ENCODE data around the gene RFC4. TPM values are rescaled to one million over a fixed set of nuclear protein-coding genes. Genes with fewer than 3 reads are reported as not detected.

Gene RFC4
- total RNA-seq, 1 donor from 2014 or later, result 13.1 TPM

DNA sequence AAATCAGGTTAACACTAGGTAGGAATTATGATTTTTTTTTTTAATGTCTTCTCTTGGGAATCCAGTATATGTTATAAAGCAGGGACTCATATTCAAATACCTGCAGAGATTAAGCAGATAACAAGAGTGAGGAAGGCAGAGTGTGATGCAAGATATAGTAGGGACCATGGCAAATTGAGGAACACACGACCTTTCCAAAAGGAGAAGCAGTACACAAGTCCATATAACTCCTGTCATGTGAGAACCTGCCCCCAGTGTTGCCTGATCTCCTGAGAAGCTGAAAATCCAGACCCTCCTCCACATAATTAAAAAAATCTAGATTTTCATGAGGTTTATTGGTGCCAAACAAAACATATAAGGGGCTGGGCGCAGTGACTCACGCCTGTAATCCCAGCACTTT, 3.6 kb downstream of the RFC4 start:
- DNase-seq (ENCODE audit: low read depth) (no peak), FAIRE-seq (no peak)
- peaks cover 22% of the 10 kb centered on the region for H3K79me2 ChIP-seq (ENCODE audit: insufficient read depth, low read length)
- H3K9ac ChIP-seq (ENCODE audit: low read length), result no peak overlapping the region
- H3K36me3 ChIP-seq (ENCODE audit: insufficient read depth, low read length), result peaks cover 6% of the 10 kb centered on the region
- H2AFZ ChIP-seq (ENCODE audit: low read depth, low read length), result no peak overlapping the region
- H3K4me2 ChIP-seq (ENCODE audit: low read length), result no peak overlapping the region
- no peaks in the 10 kb centered on the region for H3K36me3 Mint-ChIP-seq (ENCODE audit: low read depth, unreplicated experiment)
- H3K4me3 Mint-ChIP-seq (ENCODE audit: unreplicated experiment), result no peak overlapping the region
- H3K9me3 ChIP-seq (ENCODE audit: insufficient read depth, low read depth, low read length), result no peaks in the 10 kb centered on the region
- no peak overlapping the region for H3K4me3 ChIP-seq (ENCODE audit: insufficient read depth, low read depth, low read length)
- peaks cover 15% of the 10 kb centered on the region for H3K4me1 ChIP-seq (ENCODE audit: insufficient read depth, low read length)
- H3K9me3 Mint-ChIP-seq (ENCODE audit: unreplicated experiment), result no peaks in the 10 kb centered on the region
- TF ChIP-seq EZH2 (IDR thresholded peaks at IDR 0.05; ENCODE audit: insufficient read depth, low read length), result no peak
- TF ChIP-seq, protein P1, sequence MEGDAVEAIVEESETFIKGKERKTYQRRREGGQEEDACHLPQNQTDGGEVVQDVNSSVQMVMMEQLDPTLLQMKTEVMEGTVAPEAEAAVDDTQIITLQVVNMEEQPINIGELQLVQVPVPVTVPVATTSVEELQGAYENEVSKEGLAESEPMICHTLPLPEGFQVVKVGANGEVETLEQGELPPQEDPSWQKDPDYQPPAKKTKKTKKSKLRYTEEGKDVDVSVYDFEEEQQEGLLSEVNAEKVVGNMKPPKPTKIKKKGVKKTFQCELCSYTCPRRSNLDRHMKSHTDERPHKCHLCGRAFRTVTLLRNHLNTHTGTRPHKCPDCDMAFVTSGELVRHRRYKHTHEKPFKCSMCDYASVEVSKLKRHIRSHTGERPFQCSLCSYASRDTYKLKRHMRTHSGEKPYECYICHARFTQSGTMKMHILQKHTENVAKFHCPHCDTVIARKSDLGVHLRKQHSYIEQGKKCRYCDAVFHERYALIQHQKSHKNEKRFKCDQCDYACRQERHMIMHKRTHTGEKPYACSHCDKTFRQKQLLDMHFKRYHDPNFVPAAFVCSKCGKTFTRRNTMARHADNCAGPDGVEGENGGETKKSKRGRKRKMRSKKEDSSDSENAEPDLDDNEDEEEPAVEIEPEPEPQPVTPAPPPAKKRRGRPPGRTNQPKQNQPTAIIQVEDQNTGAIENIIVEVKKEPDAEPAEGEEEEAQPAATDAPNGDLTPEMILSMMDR (IDR thresholded peaks at IDR 0.05; ENCODE audit: insufficient read depth, low read depth, low read length), result no peak
- H3K4me1 Mint-ChIP-seq (ENCODE audit: low read depth, unreplicated experiment), result no peaks in the 10 kb centered on the region
- H3K27me3 Mint-ChIP-seq (ENCODE audit: low read depth, unreplicated experiment), result no peaks in the 10 kb centered on the region
- H3K27me3 ChIP-seq (ENCODE audit: insufficient read depth, low read length), result no peaks in the 10 kb centered on the region
- H3K27ac ChIP-seq (ENCODE audit: low read depth, low read length), result no peak overlapping the region
- no peak overlapping the region for H3K27ac Mint-ChIP-seq (ENCODE audit: unreplicated experiment)
- H4K20me1 ChIP-seq (ENCODE audit: insufficient read depth, low read length), result no peaks in the 10 kb centered on the region

DNA sequence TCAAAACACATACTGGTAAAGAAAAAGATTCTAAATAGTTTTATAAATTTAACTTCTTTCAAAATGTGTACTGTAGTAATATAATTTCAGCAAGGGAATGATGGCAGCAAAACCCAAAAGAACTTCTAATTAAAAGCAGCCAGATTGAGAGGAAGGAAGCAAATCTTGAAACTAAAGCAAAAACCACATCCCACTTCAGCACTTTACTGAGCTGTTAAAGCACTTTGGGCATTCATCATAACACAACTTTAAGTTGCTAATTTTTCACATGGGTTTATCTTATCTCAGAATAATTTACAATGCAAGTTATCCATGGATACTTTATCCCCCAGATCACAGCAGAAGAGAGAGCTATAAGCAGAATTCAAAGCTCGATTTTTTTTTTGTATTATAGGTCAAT, 6.0 kb downstream of the RFC4 start:
- FAIRE-seq (no peak), DNase-seq (ENCODE audit: low read depth) (no peak)
- TF ChIP-seq, protein P1 (IDR thresholded peaks at IDR 0.05; ENCODE audit: insufficient read depth, low read depth, low read length), result no peak
- TF ChIP-seq EZH2 (IDR thresholded peaks at IDR 0.05; ENCODE audit: insufficient read depth, low read length), result no peak

GRCh38 chr3:186798239-186798874, 7.9 kb downstream of the RFC4 start:
- no peaks in the 10 kb centered on the region for H3K79me2 ChIP-seq (ENCODE audit: insufficient read depth, low read length)
- H3K36me3 Mint-ChIP-seq (ENCODE audit: low read depth, unreplicated experiment), result no peaks in the 10 kb centered on the region
- H3K4me1 Mint-ChIP-seq (ENCODE audit: low read depth, unreplicated experiment), result no peaks in the 10 kb centered on the region
- FAIRE-seq, result no peak
- H3K27me3 ChIP-seq (ENCODE audit: insufficient read depth, low read length), result no peaks in the 10 kb centered on the region
- no peaks in the 10 kb centered on the region for H4K20me1 ChIP-seq (ENCODE audit: insufficient read depth, low read length)
- H2AFZ ChIP-seq (ENCODE audit: low read depth, low read length), result no peak overlapping the region
- no peaks in the 10 kb centered on the region for H3K4me1 ChIP-seq (ENCODE audit: insufficient read depth, low read length)
- no peaks in the 10 kb centered on the region for H3K27me3 Mint-ChIP-seq (ENCODE audit: low read depth, unreplicated experiment)
- no peaks in the 10 kb centered on the region for H3K9me3 ChIP-seq (ENCODE audit: insufficient read depth, low read depth, low read length)
- H3K27ac Mint-ChIP-seq (ENCODE audit: unreplicated experiment), result no peak overlapping the region
- no peak overlapping the region for H3K27ac ChIP-seq (ENCODE audit: low read depth, low read length)
- H3K4me2 ChIP-seq (ENCODE audit: low read length), result no peak overlapping the region
- no peak overlapping the region for H3K4me3 ChIP-seq (ENCODE audit: insufficient read depth, low read depth, low read length)
- DNase-seq (ENCODE audit: low read depth), result no peak
- no peak overlapping the region for H3K9ac ChIP-seq (ENCODE audit: low read length)
- TF ChIP-seq, protein P1 (IDR thresholded peaks at IDR 0.05; ENCODE audit: insufficient read depth, low read depth, low read length), result no peak
- no peak for TF ChIP-seq EZH2 (IDR thresholded peaks at IDR 0.05; ENCODE audit: insufficient read depth, low read length)
- no peaks in the 10 kb centered on the region for H3K9me3 Mint-ChIP-seq (ENCODE audit: unreplicated experiment)
- H3K36me3 ChIP-seq (ENCODE audit: insufficient read depth, low read length), result peaks cover 17% of the 10 kb centered on the region
- no peak overlapping the region for H3K4me3 Mint-ChIP-seq (ENCODE audit: unreplicated experiment)

More for the DNA sequence above, 6.0 kb downstream of the RFC4 start:
- Mint-ChIP-seq H3K4me1 (ENCODE audit: low read depth, unreplicated experiment) (no peaks in the 10 kb centered on the region), H3K27ac (ENCODE audit: unreplicated experiment) (no peak overlapping the region), H3K4me3 (ENCODE audit: unreplicated experiment) (no peak overlapping the region), H3K27me3 (ENCODE audit: low read depth, unreplicated experiment) (no peaks in the 10 kb centered on the region), H3K36me3 (ENCODE audit: low read depth, unreplicated experiment) (no peaks in the 10 kb centered on the region), H3K9me3 (ENCODE audit: unreplicated experiment) (no peaks in the 10 kb centered on the region)
- no peak overlapping the region for H3K9ac ChIP-seq (ENCODE audit: low read length)
- H2AFZ ChIP-seq (ENCODE audit: low read depth, low read length), result no peak overlapping the region
- H3K27ac ChIP-seq (ENCODE audit: low read depth, low read length), result no peak overlapping the region
- H4K20me1 ChIP-seq (ENCODE audit: insufficient read depth, low read length), result no peaks in the 10 kb centered on the region
- no peak overlapping the region for H3K4me2 ChIP-seq (ENCODE audit: low read length)
- no peaks in the 10 kb centered on the region for H3K27me3 ChIP-seq (ENCODE audit: insufficient read depth, low read length)
- H3K4me3 ChIP-seq (ENCODE audit: insufficient read depth, low read depth, low read length), result no peak overlapping the region
- peaks cover 6% of the 10 kb centered on the region for H3K36me3 ChIP-seq (ENCODE audit: insufficient read depth, low read length)
- H3K79me2 ChIP-seq (ENCODE audit: insufficient read depth, low read length), result peaks cover 9% of the 10 kb centered on the region
- H3K4me1 ChIP-seq (ENCODE audit: insufficient read depth, low read length), result peaks cover 4% of the 10 kb centered on the region
- H3K9me3 ChIP-seq (ENCODE audit: insufficient read depth, low read depth, low read length), result no peaks in the 10 kb centered on the region

All from astrocyte (in vitro differentiated cells and primary cell).